Left lung (tissue), 10 donors: ENCODE results near the gene HDAC9. TPM values are rescaled to one million over a fixed set of nuclear protein-coding genes. Genes with fewer than 3 reads are reported as not detected.

Source experiments
- ATAC-seq: fragments of 200-7000 bp; cut with Tn5 transposase; one replicate; pipeline ENCODE4 v1.9.1; 2020; ENCODE audit warnings: moderate library complexity
- DNase-seq, 4 donors: peaks; one replicate each; pipeline ENCODE4 v3.0.0-alpha.2; 2013 to 2020
- H3K27ac ChIP-seq, 2 donors: fragments of 200-600 bp; sonication (generic) in 1 of 2; one replicate each; pipeline versions ENCODE4 v1.5.0 to v1.8.0; 2020 to 2021
- H3K27me3 ChIP-seq, 2 donors: fragments of 200-600 bp; sonication (generic) in 1 of 2; one replicate each; pipeline versions ENCODE4 v1.5.0 to v1.8.0; 2020 to 2021
- H3K36me3 ChIP-seq, 2 donors: fragments of 200-600 bp; sonication (generic) in 1 of 2; one replicate each; pipeline versions ENCODE4 v1.5.0 to v1.8.0; 2020 to 2021
- H3K4me1 ChIP-seq, 2 donors: fragments of 200-600 bp; one replicate each; pipeline ENCODE4 v1.8.0; 2021
- H3K4me3 ChIP-seq, 2 donors: fragments of 200-600 bp; sonication (generic) in 1 of 2; one replicate each; pipeline versions ENCODE4 v1.5.0 to v1.8.0; 2020 to 2021; ENCODE audit warnings: mild to moderate bottlenecking in 1 of 2
- H3K9me3 ChIP-seq, 2 donors: fragments of 200-600 bp; sonication (generic) in 1 of 2; one replicate each; pipeline versions ENCODE4 v1.5.0 to v1.8.0; 2020 to 2021
- intact Hi-C, 2 donors: fragments of 100-400 bp; cut with DNase I; formaldehyde crosslinking; loops; one replicate each; pipeline versions ENCODE4 v1.11.2 to v1.14.2; 2022
- polyA plus RNA-seq, 6 donors: library from polyadenylated mRNA; unstranded; fragments of 120-200 nt; gene quantifications; one replicate each; pipeline ENCODE4 v1.2.1, GENCODE V29; 2013; ENCODE audit not compliant: insufficient read length in 6 of 6
- total RNA-seq, 2 donors: library from RNA; stranded (reverse); fragmentation: NEBNext Ultra II Directional; extraction: Animal tissue kit (Norgen Biotek cat#: 25700); gene quantifications; one replicate each; pipeline ENCODE4 v1.2.1, GENCODE V29; 2021
- TF ChIP-seq, protein P1 (sequence below), 2 donors: fragments of 200-600 bp; sonication (generic) in 1 of 2; IDR thresholded peaks; one replicate each; pipeline versions ENCODE4 v1.5.0 to v1.8.0; 2021; ENCODE audit warnings: antibody characterized with exemption in 2 of 2
- donor health status: DM: no; HTN: yes; CAD: no.
- donor health status: DM: no; HTN: no; CAD: no.

The HDAC9 gene
- total and polyA plus RNA-seq, 8 donors, result 6.7 to 13.2 (median 9.6) TPM

DNA sequence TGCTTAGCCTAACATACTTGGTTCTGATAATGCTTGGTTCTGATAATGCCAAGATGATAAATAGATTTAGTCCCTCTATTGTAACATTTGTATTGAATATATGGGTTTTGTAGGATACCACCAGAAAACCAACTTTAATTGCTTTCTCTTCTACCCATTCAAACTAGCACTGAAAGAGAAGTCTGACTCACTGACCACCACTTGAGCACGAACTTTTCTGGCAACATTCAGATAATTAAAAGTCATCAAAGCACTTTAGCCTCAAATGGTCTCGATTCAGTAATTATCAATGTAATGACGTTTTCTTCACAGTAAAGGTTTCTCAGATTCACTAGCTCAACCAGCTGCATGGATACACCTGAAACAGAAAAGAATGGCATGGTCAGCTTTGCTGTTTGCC is 63.0 kb downstream of the HDAC9 start:
- intact Hi-C loops, result no loop called here

DNA sequence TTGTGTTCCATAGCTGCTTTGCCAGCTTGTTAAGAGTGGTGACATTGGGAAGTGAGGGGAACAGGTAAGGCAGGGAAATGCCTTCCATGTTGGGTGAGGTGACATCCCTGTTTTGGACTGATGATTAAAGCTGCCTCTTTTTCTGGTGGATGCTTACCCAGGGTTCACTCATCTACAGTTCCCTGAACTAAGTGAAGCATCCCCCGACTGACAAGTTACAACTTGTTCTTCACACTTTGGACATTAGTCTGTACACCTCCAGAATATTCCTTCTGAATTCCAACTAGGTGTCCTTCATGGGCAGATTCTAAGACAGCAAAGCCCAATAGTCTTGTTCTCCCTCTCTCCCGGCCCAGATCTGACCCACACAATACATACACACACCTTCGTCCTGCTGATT is 63.4 kb downstream of the HDAC9 start:
- intact Hi-C loops, result no loop called here
- DNase-seq (no peak), ATAC-seq (no peak)
- TF ChIP-seq, protein P1, sequence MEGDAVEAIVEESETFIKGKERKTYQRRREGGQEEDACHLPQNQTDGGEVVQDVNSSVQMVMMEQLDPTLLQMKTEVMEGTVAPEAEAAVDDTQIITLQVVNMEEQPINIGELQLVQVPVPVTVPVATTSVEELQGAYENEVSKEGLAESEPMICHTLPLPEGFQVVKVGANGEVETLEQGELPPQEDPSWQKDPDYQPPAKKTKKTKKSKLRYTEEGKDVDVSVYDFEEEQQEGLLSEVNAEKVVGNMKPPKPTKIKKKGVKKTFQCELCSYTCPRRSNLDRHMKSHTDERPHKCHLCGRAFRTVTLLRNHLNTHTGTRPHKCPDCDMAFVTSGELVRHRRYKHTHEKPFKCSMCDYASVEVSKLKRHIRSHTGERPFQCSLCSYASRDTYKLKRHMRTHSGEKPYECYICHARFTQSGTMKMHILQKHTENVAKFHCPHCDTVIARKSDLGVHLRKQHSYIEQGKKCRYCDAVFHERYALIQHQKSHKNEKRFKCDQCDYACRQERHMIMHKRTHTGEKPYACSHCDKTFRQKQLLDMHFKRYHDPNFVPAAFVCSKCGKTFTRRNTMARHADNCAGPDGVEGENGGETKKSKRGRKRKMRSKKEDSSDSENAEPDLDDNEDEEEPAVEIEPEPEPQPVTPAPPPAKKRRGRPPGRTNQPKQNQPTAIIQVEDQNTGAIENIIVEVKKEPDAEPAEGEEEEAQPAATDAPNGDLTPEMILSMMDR (IDR thresholded peaks at IDR 0.05), result no peak
- Histone ChIP-seq H3K4me3 (no peak overlapping the region), H3K9me3 (no peaks in the 10 kb centered on the region), H3K27ac (no peak overlapping the region), H3K36me3 (no peaks in the 10 kb centered on the region), H3K27me3 (no peaks in the 10 kb centered on the region), H3K4me1 (no peaks in the 10 kb centered on the region)

More for the DNA sequence above, 63.0 kb downstream of the HDAC9 start:
- Histone ChIP-seq H3K27ac (no peak overlapping the region), H3K4me1 (no peaks in the 10 kb centered on the region), H3K9me3 (no peaks in the 10 kb centered on the region), H3K36me3 (no peaks in the 10 kb centered on the region), H3K4me3 (no peak overlapping the region), H3K27me3 (no peaks in the 10 kb centered on the region)
- TF ChIP-seq, protein P1 (IDR thresholded peaks at IDR 0.05), result no peak
- DNase-seq, result no peak
- ATAC-seq, result no peak

DNA sequence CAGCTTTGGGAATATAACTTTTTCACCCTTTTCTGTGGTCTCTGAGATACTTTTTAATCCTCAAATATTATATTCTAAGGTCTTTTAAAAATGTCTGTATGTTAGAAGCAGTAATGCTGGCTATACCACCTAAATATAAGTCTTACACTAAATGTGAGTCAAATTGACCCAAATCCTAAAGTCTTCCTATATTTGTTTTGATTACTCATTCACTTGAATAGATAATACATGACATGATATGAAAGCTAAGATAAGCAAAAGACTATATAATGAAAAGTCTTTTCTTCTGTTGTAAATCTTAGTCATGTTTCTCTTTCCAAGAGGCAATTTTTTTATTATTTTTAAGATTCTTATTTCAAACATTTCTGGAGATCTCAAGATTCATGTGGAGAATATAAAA is 64.2 kb downstream of the HDAC9 start:
- ATAC-seq (no peak), DNase-seq (no peak)
- Histone ChIP-seq H3K27ac (no peak overlapping the region), H3K9me3 (no peaks in the 10 kb centered on the region), H3K4me1 (no peaks in the 10 kb centered on the region), H3K36me3 (no peaks in the 10 kb centered on the region), H3K4me3 (no peak overlapping the region), H3K27me3 (no peaks in the 10 kb centered on the region)
- intact Hi-C loops, result no loop called here
- TF ChIP-seq, protein P1 (IDR thresholded peaks at IDR 0.05), result no peak

DNA sequence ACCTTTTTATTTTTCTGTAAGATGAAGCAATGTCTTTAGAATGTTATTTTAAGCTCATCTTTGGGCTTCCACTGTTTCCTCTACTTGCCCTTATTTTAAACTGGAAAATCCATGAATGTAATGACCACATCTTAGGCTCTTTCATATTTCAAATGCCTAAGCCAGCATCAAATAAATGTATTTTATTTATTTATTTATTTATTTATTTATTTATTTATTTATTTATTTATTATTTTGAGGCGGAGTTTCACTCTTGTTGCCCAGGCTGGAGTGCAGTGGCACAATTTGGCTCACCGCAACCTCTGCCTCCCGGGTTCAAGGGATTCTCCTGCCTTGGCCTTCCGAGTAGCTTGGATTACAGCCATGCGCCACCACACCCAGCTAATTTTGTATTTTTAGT is 69.2 kb downstream of the HDAC9 start:
- Histone ChIP-seq H3K4me1 (no peaks in the 10 kb centered on the region), H3K27me3 (no peaks in the 10 kb centered on the region), H3K4me3 (no peak overlapping the region), H3K9me3 (no peaks in the 10 kb centered on the region), H3K27ac (no peak overlapping the region), H3K36me3 (no peaks in the 10 kb centered on the region)
- intact Hi-C loops, result no loop called here
- DNase-seq (peak in 1 of 4 donors; percentile 7), ATAC-seq (no peak)
- TF ChIP-seq, protein P1 (IDR thresholded peaks at IDR 0.05), result no peak

DNA sequence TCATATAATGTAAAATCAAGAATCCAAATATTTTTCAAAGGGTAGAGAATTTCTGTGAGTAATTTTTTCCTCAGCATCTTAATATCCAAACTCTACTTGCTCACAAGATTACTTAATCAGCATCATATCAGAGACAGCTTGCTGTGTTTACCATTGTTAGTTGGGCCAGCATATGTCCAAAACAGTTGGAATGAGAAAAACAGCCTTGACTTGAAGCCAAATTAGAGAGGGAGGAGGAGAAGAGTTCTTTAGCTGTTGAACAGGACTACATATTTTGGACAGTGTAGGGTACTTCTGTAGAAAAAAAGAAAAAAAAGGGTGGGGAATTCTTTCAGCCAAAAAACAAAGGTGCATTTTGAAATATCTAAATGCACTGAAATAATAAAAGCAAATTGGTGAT is 69.8 kb downstream of the HDAC9 start:
- Histone ChIP-seq H3K9me3 (no peaks in the 10 kb centered on the region), H3K4me1 (no peaks in the 10 kb centered on the region), H3K36me3 (no peaks in the 10 kb centered on the region), H3K27me3 (no peaks in the 10 kb centered on the region), H3K27ac (no peak overlapping the region), H3K4me3 (no peak overlapping the region)
- no peak for ATAC-seq
- intact Hi-C loops, result no loop called here
- TF ChIP-seq, protein P1 (IDR thresholded peaks at IDR 0.05), result no peak
- DNase-seq, result peak in 2 of 4 donors; percentile 47 to 60
